GM18868 (cell line): ENCODE measurements around the gene SYNDIG1.
"Not testable (repeated sequence)": the region's sequence is repeated elsewhere in the genome, so short reads cannot be mapped to it uniquely, and the experiment has no call there.

Experiments
- ATAC-seq: cut with Tn5 transposase; IDR thresholded peaks from one replicate; pipeline ENCODE4 v1.9.1; 2021; ENCODE audit warnings: mild to moderate bottlenecking, moderate library complexity; ENCODE audit not compliant: unreplicated experiment

Gene SYNDIG1

DNA sequence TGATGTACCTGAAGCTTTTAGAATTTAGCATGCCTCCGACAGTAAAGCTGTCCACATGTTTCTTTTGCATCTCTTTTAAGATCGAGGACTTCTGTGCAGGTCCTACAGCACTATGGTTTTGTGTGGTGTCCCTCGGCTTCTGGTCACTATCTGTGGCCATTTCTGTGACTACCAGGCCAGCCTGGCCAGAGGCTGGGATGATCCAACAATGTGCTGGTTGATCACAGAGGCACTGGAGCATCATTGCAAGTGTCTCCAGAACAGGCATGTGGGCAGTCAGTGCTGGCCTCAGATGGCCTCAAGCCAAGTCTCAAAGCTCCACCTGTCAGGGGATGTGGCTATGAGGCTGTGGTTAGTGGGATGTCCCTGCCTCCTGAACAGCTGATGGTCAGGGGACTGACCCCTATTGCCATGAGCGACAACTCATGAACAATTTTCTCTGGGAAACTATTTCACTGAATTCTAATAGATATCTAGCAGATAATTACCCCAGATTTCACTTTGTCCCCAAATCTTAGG, 136.6 kb downstream of the SYNDIG1 start:
- ATAC-seq, result no peak

DNA sequence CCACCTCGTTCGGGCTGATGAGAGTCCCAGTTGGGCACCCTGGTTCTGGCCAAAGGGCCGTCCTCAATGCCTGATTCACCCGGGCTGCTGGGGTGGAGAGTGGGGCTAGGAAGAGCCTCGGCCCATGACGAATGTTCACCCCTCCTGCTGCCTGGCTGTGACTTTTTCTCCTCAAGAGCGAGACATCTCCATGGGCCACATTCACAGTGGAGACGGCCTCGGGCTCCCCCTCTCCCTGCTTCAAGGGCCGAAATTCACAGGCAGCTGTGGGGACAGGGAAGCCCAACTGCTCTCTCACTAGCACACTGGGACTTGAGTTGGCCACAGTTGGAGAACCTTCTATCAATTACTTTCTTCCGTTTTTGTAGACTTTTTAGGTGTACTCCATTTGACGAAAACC, 138.0 kb downstream of the SYNDIG1 start:
- no peak for ATAC-seq

- peak; percentile 72 for ATAC-seq
Measured at GRCh38 chr20:24608926-24609667, 139.7 kb downstream of the SYNDIG1 start.

DNA sequence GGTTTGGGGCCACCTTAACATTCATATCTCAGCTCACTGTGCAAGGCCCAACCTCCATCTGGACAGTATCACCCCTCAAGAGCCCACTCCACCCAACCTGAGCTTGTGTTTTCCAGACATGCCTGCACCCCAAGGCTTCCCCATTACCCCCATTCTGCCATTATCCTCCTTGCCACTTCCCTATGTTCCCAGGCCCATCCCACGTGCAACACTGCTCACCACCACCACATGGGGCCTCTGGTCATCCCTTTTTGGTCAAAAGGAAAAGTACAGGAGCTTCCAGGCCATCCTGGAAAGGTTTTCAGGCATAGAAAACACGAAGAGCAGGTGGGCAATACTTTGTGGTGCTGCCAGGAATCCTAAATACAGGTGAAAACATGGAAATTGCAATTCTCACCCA, 140.3 kb downstream of the SYNDIG1 start:
- no peak for ATAC-seq

DNA sequence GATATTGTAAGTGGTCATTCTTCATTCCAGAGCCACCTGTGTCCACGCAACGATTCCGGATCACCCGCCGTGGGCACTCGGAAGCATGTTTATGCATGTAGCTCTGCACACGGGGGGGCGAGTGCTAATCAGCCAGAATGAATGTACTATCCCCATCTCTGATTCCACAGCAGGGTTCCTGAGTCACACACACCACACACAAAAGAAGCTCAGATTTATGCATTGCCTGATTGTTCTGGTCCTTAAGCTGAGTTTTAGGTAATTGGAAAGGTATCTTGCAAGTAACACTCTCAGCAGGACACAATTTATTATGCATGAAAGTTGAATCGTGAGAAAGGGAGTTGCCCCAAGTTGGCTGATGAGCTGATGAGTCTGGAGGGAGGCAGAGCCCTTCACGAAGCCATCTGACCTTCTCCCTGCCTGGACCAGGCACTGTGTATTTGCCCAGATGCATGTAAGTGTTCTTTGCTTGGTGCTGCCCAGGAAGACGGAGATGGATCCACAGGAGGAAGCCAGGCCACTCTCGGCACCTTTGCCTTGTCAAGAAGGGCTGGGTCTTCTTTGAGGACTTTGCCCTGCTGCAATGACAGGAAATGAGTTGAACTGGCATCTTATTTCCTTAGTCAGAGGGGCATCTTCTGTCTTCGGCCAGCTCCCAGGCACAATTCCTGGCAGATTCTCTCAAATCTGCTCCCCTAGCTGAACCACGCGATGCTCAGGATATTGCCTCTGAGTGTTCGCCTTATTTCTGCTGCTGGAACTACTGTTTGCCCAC, 141.1 kb downstream of the SYNDIG1 start:
- ATAC-seq, result no peak

DNA sequence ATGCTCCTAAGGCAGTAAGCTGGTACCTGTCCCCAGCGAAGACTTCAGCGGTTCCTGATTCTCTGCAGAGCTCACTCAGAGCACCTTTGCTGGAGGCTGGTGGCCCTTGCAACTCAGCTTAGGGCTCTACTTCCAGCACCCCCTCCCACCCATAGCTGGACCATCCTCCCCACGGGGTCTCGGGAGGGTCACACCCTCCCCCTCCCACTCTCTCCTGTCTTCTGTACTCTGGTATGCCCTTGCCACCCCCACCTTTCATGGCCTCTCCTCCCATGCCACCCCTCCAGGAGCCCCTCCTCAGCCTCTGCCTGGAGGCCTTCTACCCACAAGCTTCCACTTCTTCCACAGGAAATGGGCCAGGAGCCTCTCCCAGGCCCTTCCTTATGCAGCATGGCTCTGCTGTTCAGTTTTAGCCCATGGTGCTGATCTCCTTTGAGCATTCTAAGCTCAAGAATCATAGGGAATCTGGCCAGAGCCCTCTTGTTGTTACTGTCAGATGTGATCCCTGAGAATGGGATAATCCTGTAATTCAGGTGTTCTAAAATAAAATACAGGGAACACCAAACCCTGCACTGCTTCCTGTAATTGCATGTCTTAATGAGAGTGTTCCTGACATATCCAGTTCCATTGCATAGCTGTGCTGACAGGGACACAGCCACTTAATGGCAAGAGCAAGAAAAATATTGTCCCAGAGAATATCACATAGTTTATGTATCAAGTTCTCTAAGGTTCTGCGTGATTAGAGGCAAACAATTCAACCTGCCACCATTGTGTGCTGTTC, 142.1 kb downstream of the SYNDIG1 start:
- no peak for ATAC-seq

DNA sequence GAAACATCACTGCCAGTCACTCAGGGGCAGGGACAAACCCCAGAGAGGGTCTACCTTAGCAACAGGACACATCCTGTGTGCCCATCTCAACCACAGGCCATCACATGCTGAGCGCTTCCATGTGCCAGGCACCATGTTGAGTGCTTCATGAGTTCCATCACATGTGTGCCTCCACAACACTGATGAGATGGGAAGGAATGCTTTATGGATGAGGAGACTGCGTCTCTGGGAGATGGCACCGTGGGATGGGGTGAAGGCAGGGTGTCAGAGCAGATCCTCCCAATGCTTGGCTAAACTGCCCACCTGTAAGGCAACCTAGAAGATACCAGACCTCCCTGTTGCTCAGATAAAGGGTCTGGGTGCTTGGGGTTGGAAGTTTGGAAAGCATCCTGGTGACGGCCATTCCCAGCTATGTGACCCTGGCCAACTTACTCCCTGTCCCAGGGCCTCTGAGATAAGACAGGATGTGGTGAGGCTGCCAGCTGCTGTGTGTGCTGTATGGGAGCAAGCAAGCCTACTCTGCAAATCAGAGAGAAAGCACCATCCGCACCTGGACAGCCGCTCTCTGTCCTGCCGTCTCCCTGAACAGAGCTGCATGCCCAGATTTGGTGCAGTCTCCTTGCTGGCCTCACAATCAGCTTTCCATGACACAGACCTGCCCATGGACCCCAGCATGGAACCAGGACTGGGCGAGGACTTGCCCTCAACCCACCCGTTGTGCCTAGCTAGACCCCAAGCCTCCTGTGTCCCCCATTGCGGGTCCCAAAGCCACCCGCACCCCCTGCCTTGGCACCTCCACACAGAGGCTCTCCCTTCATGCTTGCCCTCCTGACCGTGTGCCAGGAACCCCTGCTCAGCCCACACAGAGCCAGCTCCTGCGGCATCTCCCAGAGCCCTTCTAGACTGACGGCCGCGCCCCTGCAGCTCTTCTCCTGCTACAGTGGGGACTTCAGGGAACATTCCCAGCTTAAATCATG, 143.7 kb downstream of the SYNDIG1 start:
- ATAC-seq, result no peak

DNA sequence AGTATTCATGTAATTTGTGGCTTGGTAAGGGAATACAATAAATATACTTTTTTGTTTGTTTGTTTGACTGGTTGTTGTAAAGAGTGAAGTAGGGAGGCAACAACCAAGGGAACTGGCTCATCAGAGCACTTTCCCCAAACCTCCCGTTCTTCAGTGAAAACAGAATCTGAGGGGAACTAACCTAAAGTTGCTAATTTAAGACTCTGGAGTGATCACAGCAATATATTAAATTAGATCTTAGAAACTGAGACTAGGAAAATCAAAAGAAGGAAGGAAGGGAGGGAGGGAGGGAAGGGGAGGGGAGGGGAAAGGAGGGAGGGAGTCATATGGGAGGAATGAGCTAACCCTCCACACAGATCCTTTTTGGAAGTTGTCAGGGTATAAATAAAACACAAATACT, 144.9 kb downstream of the SYNDIG1 start:
- ATAC-seq, result no peak

GRCh38 chr20:24615353-24615752, 145.9 kb downstream of the SYNDIG1 start:
- ATAC-seq, result no peak

GRCh38 chr20:24616258-24617079, 147.0 kb downstream of the SYNDIG1 start:
- ATAC-seq, result no peak

DNA sequence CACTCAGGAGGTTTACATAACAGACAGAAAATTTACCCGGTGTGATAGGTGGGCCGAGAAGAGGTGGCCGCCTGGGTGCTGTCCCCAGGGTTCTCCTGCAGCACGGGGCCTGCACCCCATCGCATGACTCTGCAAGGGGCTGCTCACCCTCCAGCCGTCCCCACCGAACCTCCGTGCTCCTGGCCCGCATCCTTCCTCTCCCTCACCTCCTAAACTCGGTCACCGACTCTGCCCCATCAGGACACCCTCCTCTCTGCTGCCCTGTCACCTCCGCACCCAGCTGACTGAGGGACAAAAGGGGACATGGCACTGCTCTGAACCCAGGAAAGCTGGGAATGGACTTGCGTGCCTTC, 147.6 kb downstream of the SYNDIG1 start:
- ATAC-seq, result no peak

- no peak for ATAC-seq
Measured at GRCh38 chr20:24617757-24618450, 148.5 kb downstream of the SYNDIG1 start.

DNA sequence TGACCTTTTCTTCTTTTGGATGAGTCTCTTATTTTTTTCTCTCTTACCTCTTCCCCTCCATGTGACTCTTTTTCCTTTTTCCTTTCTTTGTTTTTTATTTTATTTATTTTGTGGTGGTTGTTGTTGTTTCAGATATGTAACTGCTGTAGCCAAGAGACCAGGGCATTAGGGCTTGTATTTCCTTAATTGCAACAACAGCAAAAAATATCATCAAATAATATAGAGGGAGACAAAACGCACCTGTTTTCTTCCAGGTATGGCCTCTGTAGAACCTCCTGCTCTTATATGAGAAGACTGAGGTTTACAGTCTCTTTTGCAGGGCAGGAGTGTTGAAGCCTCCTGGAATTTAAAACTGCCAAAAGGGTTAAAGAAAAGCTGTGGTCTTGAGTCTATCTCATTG, 149.3 kb downstream of the SYNDIG1 start:
- no peak for ATAC-seq

DNA sequence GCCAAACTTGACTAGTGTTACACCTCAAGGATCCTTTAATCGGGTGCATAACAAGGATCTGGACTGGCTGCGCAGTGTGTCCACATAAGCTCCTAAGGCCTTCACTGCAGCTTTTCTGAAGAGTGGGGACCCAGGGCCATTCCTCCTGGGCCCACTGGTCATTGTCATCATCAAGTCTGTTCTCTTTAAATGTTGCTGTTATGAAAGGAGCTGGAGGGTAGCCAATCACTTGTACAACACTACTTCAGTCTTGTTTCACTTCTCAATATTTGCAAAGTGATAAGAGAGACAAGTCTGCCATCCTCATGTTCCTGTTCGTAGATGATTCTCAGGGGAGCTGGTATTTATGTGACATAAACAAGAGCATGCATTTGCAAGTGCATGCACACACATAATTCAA, 149.8 kb downstream of the SYNDIG1 start:
- ATAC-seq, result peak; percentile 72

DNA sequence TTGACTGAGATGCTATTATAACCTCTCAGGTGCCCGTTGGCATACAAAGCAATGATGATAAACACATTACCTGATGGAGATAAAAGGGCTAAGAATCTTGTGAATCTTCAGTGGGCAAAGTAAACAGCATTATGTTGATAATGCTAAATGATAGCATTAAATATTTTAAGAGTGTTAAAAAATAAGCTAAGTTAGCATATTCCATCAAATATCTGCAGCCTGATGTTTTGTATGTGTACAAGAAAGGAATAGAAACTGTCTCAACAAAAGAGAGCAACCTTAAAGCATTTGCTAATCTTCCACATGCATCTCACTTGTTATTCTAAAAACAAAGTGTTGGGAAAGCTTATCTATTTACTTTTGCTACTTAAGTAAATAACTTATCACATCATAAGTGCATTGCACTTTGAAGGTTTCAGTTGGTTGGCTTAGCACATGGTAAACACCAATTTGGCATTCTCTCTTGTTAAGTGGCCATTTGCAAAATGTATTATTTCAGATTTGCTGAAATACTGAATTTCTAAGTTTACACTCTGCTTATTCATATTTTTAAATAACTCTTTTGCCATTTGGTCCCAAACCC, 151.6 kb downstream of the SYNDIG1 start:
- no peak for ATAC-seq

DNA sequence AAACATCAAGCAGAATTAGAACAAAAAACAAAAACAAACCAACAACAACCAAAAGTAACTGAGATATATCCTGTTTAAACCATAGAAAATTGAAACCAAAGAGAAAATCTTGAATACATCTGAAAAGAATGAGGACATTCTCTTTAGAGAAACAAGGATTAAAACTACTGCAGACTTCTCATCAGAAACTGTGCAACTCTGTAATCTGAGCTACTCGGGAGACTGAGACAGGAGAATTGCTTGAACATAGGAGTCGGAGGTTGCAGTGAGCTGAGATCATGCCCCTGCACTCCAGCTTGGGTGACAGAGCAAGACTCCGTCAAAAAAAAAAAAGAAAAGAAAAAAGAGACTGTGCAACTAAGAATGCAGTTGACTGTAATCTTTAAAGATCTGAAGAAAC, 153.4 kb downstream of the SYNDIG1 start:
- ATAC-seq, result no peak

DNA sequence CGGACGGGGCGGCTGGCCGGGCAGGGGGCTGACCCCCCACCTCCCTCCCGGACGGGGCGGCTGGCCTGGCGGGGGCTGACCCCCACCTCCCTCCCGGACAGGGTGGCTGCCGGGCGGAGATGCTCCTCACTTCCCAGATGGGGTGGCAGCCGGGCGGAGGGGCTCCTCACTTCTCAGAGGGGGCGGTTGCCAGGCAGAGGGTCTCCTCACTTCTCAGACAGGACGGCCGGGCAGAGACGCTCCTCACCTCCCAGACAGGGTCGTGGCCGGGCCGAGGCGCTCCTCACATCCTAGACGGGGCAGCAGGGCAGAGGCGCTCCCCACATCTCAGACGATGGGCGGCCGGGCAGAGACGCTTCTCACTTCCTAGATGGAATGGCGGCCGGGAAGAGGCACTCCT, 156.7 kb downstream of the SYNDIG1 start:
- not testable (repeated sequence) for ATAC-seq

GRCh38 chr20:24627291-24627690, 157.9 kb downstream of the SYNDIG1 start:
- no peak for ATAC-seq

- no peak for ATAC-seq
Measured at GRCh38 chr20:24627926-24628325, 158.5 kb downstream of the SYNDIG1 start.
